GM23338 (cell line): Measurements from ENCODE around the gene OCIAD2.

ENCODE experiments used
- CTCF ChIP-seq, 2 experiments: fragments of 200-600 bp in 1 of 2; sonication (generic) in 1 of 2; conservative IDR thresholded peaks; 2 replicates each; pipeline versions ENCODE4 v1.5.1 to v1.6.1; 2016 to 2017; ENCODE audit warnings: antibody characterized with exemption in 2 of 2, low read depth in 2 of 2, mild to moderate bottlenecking in 2 of 2, moderate library complexity in 1 of 2
- EZH2 ChIP-seq: fragments of 200-600 bp; sonication (generic); IDR thresholded peaks from one replicate; pipeline ENCODE4 v1.8.0; 2017; ENCODE audit warnings: antibody characterized with exemption, mild to moderate bottlenecking, low read depth; ENCODE audit not compliant: unreplicated experiment
- EZH2phosphoT487 ChIP-seq: fragments of 200-600 bp; sonication (generic); IDR thresholded peaks from one replicate; pipeline ENCODE4 v1.8.1; 2018; ENCODE audit warnings: antibody characterized with exemption; ENCODE audit not compliant: unreplicated experiment
- REST ChIP-seq: IDR thresholded peaks from one replicate; pipeline ENCODE4 v1.6.1; 2018; ENCODE audit warnings: antibody characterized with exemption; ENCODE audit not compliant: unreplicated experiment
- ZNF331 ChIP-seq: fragments of 250-450 bp; sonication (Bioruptor Pico); IDR thresholded peaks from 2 replicates; pipeline ENCODE4 v1.5.0; 2020; ENCODE audit warnings: low read depth, mild to moderate bottlenecking, moderate library complexity

- TF ChIP-seq EZH2 (no peak), CTCF (conservative IDR thresholded peaks at IDR 0.05; ENCODE audit: low read depth in 2 of 2) (no peak), REST (no peak), EZH2phosphoT487 (no peak), ZNF331 (CRISPR knock-in tag) (no peak)
These were observed 6.6 kb downstream of the OCIAD2 start for GRCh38 chr4:48899950-48900349.
